ENCODE data around the gene ATE1. TPM values are rescaled to one million over a fixed set of nuclear protein-coding genes. Genes with fewer than 3 reads are reported as not detected.

Gene ATE1
- total RNA-seq, 1 experiment from 2014 or later = 39.2 TPM

GRCh38 chr10:121740069-121740468 is 187.8 kb downstream of the ATE1 start:
- ChIA-PET CTCF (no interaction called here), RAD21 (ENCODE audit: low non-redundant PET in 1 of 2, low total read pairs in 2 of 2, uncharacterized antibody in 2 of 2, unreplicated experiment in 2 of 2) (no interaction called here), POLR2A (no interaction called here)
- Histone ChIP-seq H3K4me3 (replicated peaks in 1 of 2; ENCODE audit: low read depth in 1 of 2, low read length in 2 of 2) (no peak overlapping the region), H3K4me1 (ENCODE audit: control insufficient read depth in 1 of 2, insufficient read depth in 2 of 2, low read length in 2 of 2) (no peaks in the 10 kb centered on the region), H3K79me2 (ENCODE audit: insufficient read depth, low read length) (no peaks in the 10 kb centered on the region), H3K4me2 (ENCODE audit: low read length) (no peak overlapping the region), H2AFZ (ENCODE audit: low read depth, low read length, poor library complexity, severe bottlenecking) (no peak overlapping the region), H3K9me2 (ENCODE audit: insufficient read depth) (no peaks in the 10 kb centered on the region), H4K20me1 (ENCODE audit: insufficient read depth) (no peaks in the 10 kb centered on the region), H3K27me3 (ENCODE audit: insufficient read depth, low read length) (no peaks in the 10 kb centered on the region), H3K27ac (ENCODE audit: low read depth, low read length) (no peak overlapping the region), H3K36me3 (ENCODE audit: control insufficient read depth in 1 of 2, insufficient read depth in 2 of 2, low read length in 2 of 2) (no peaks in the 10 kb centered on the region), H3K9ac (ENCODE audit: low read length) (no peak overlapping the region), H3K9me3 (ENCODE audit: control insufficient read depth in 1 of 2, insufficient read depth in 1 of 2, low read depth in 1 of 2, low read length in 2 of 2) (no peaks in the 10 kb centered on the region)
- ATAC-seq (no peak), DNase-seq (ENCODE audit: low read depth, low spot score) (no peak)
- no TSS peak for BruUV-seq (replicated peaks)
- TF ChIP-seq EZH2phosphoT487 (IDR thresholded peaks at IDR 0.05; ENCODE audit: borderline replicate concordance) (no peak), SP1 (IDR thresholded peaks at IDR 0.05; ENCODE audit: low read depth) (no peak), CEBPB (IDR thresholded peaks at IDR 0.05; ENCODE audit: low read depth) (no peak), SRF (IDR thresholded peaks at IDR 0.05; ENCODE audit: low read depth) (no peak), EZH2 (IDR thresholded peaks at IDR 0.05) (no peak), RAD21 (IDR thresholded peaks at IDR 0.05; ENCODE audit: low read depth) (no peak), POLR2AphosphoS5 (IDR thresholded peaks at IDR 0.05; ENCODE audit: low read depth, low read length) (no peak), REST (IDR thresholded peaks at IDR 0.05; ENCODE audit: low read depth) (no peak), YY1 (IDR thresholded peaks at IDR 0.05; ENCODE audit: extremely low read depth, insufficient replicate concordance, low read depth, low read length) (no peak), CTCF (IDR thresholded peaks at IDR 0.05 in 2 of 3, conservative IDR thresholded peaks at IDR 0.05 in 1 of 3; ENCODE audit: borderline replicate concordance in 1 of 3, insufficient read depth in 1 of 3, low read depth in 2 of 3, low read length in 2 of 3) (no peak), ELF1 (IDR thresholded peaks at IDR 0.05; ENCODE audit: borderline replicate concordance, low read depth) (no peak), EGR1 (IDR thresholded peaks at IDR 0.05; ENCODE audit: low read depth) (no peak), POLR2A (IDR thresholded peaks at IDR 0.05; ENCODE audit: borderline replicate concordance, extremely low read depth, insufficient read depth, insufficient read length) (no peak), ATF3 (IDR thresholded peaks at IDR 0.05) (no peak)
- intact Hi-C loops (cut with micrococcal nuclease) = no loop called here

Data from HCT116 (cell line).